ENCODE data around the gene ITPA.
A peak's percentile ranks its signal among the peaks of the same experiment; 100 is the strongest.

GRCh38 chr20:3221398-3222226, 12.3 kb downstream of the ITPA start:
- TF ChIP-seq, protein P1, sequence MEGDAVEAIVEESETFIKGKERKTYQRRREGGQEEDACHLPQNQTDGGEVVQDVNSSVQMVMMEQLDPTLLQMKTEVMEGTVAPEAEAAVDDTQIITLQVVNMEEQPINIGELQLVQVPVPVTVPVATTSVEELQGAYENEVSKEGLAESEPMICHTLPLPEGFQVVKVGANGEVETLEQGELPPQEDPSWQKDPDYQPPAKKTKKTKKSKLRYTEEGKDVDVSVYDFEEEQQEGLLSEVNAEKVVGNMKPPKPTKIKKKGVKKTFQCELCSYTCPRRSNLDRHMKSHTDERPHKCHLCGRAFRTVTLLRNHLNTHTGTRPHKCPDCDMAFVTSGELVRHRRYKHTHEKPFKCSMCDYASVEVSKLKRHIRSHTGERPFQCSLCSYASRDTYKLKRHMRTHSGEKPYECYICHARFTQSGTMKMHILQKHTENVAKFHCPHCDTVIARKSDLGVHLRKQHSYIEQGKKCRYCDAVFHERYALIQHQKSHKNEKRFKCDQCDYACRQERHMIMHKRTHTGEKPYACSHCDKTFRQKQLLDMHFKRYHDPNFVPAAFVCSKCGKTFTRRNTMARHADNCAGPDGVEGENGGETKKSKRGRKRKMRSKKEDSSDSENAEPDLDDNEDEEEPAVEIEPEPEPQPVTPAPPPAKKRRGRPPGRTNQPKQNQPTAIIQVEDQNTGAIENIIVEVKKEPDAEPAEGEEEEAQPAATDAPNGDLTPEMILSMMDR (IDR thresholded peaks at IDR 0.05), result no peak
- TF ChIP-seq POLR2A (IDR thresholded peaks at IDR 0.05), result peak in 1 of 2 donors; percentile 36
